HG03103 (cell line): ENCODE results near the gene LYSMD4.
"Not testable (repeated sequence)": the region's sequence is repeated elsewhere in the genome, so short reads cannot be mapped to it uniquely, and the experiment has no call there.

Source experiments
- ATAC-seq: cut with Tn5 transposase; IDR thresholded peaks from one replicate; pipeline ENCODE4 v1.9.1; 2021; ENCODE audit warnings: low read depth; ENCODE audit not compliant: unreplicated experiment

The LYSMD4 gene

DNA sequence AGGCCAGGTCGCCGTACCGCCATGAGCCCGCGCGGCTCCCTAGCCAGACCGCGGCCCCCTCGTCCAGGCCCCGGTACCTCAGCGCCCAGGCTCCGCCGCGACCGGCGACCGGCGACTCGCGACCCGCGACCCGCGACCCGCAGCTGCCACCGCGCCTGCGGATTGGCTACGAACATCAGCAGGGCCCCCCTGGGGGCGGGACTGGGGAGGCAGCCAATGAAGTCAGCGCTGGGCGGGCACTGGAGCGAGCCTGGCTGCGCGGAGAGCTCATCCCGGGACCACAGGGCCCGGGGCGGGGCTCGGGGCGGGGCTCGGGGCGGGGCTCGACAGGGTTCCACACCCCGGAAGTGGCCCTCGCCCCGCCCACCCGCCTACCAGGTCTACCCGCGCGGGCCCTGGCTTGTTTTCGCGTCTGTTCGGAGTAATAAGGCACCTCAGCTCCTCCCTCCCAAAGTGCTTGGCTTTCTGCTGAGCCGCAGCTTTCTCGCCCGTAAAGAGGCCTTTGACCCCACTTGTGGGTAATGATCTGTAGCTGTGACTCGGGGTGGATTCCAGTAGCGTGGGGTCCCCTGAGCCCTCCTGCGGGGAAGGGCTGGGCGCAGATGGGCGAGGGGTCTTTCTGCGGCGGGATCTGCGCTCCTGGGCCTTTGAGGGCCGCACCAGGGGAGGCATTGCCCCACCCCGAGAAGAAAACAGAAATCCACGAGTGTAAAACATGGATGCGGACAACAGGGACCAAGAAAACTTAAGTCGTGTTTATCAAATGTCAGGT is at the start of gene LYSMD4:
Gene LYSMD4, minus strand, starts transcription at position 170 of the 772 bp plus-strand sequence. CDS start 1,438 bp downstream, outside the sequence.
- ATAC-seq, result peak; percentile 99

DNA sequence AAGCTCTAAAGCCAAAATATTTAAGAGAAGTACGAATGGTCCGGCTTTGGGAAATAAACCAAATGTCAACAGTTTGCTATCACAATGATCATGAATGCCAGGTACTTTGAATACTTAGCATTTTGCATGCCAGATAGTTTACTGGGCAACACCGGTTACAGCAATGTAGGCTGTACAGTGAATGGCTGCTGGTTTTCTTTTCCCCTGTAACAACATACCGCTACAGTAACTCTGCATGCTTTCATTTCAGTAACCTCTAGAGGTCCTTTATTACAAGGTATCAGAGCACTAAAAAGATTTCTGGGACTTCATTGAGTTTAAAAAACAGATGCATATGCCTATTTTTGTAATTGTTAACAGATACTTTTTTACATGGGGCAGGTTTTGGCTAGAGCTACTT is 48.8 kb upstream of the LYSMD4 start:
- not testable (repeated sequence) for ATAC-seq

DNA sequence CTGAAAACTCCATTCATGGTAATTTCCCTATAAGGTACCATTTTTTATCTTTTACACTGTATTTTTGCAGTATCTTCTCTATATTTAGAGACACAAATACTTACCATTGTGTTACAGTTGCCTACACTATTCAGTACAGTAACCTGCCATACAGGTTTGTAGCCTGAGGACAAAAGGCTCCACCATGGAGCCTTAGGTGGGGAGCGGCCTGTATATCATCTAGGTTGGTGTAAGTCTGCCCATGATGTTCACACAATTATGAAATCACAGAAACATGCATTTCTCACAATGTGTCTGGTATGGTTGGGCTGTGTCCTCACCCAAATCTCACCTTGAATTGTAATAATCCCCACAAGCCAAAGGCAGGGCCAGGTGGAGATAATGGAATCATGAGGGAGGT is 43.9 kb upstream of the LYSMD4 start:
- no peak for ATAC-seq

DNA sequence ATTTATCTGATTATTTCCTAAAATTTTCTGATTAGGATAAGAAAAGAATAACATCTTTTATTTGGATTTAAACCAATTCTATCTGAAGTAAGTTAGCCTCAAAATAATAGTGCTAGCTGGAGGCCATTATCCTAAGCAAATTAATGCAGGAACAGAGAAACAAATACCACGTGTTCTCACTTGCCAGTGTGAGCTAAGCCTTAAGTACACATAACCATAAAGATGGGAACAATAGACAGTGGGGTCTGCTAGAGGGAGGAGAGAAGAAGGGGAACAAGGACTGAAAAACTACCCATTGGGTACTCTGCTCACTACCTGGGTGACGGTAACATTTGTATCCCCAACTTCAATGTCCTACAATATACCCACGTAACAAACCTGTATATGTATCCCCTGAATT is 31.3 kb upstream of the LYSMD4 start:
- no peak for ATAC-seq

DNA sequence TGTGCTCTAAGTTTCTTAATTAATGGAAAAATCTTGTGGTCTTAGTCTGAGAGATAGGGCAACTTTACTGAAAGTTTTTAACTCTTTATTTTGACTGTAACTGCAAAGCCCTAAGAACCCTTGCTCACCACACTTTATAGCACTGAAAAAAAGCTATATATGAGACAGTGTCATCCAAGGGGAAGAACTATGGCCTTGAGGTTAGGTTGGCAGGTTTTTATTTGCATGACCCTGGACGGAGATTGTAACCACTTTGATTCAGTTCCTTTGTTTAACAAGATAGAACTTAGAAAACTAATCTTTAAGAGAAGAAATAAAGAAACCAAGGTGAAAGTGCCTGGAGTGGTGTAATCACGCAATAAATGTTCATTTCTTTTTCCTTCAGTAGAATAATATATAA is 30.6 kb upstream of the LYSMD4 start:
- peak; percentile 60 for ATAC-seq

DNA sequence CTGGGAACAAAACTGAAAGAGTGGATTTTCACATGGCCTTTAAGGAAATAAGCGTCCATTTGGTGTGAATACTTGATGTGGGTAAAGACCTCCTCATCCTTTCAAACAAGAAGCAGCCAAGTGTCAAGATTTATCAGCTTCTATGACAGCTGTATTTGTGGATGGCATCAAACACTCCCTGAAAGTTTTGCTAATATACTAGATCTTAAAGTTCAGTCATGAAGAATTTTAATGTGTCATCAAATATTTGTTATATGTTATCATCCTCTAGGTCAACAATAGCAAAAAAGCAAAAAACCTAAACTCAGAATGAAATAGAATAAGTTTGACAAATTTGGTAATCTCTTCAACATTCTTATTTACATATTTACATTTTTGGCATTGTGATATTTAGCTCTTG is 29.1 kb upstream of the LYSMD4 start:
- no peak for ATAC-seq

DNA sequence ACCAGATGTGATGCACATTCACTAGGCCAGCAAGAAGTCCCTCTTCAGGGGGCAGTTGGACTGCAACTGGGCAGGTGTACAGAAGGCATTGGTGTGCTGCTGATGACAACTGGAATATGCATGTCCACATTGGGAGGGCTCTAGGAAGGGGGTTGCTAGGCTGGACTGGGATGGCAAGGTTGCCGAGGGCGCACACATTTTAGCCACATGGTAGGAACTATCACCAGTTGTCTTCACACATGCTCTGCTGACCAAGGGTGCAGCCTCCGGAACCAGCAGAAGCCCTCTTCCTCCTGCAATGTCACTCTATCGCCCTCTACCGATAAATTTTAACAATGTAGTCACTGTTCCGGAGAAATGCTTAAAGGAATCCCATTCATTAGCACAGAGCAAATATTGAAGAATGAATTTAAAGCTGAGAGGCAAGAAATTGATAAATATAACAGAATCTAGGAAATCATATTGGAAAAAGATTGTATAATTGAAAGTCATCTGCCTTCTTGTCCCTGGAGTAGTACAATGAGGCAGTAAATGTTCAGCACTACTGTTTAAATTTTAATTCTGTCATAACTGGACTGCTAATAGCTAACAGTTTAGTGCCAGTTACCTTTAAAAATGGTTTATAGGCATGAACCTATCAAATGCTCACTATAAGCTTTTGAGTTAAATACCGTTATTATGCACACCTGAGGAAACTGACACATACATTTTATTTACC is 22.6 kb upstream of the LYSMD4 start:
- peak; percentile 86 for ATAC-seq

DNA sequence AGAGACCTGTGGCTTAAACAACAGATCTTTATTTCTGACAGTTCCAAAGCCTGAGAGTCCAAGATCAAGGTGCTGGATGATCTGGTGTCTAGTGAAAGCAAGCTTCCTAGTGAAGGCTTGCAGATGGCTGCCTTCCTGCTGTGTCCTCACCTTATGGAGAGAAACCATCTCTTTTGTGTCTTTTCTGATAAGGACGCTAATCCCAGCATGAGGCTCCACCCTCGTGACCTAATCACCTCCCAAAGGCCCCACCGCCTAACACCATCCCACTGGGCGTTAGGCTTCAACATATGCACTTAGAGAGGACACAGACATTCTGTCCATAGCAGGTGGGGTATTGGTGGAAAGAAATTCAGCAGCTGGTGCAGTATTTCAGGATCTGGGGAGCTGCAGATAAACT is 19.8 kb upstream of the LYSMD4 start:
- no peak for ATAC-seq

DNA sequence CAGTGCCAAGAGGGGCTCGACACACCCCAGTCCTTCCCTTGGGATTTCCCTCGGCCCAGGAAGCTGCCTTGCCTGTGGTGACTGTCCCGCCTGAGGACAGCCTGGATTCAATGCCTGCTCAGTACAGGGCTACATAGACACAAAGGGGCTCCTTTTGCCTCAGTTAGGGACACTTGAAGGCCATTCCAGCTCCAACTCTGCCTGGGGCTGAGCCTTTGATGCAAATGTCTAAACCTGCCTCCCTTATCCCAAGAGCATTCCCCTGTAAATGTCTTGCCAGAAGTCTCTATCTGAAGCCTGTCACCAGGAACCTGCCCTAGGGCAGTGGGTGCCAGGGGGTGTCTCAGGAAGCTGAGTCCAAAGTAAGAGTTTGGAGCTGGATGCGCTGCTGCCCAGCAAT is 19.3 kb upstream of the LYSMD4 start:
- ATAC-seq, result no peak

DNA sequence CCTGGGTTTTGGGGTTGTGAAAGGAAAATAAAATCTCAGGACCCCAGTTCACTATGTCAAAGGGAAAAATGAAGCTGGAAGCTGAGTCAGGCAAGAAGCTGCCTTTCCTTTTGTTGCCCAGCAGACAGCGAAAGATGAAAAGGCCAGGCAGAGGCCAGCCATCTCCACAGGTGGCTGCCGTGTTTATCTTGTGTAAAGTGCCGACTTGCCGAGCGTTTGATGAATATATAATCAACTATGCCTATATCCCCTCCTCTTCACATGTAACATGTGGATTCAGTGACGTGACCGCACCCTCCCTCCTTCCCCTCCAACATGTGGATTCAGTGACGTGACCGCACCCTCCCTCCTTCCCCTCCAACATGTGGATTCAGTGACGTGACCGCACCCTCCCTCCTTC is 17.1 kb upstream of the LYSMD4 start:
- not testable (repeated sequence) for ATAC-seq

DNA sequence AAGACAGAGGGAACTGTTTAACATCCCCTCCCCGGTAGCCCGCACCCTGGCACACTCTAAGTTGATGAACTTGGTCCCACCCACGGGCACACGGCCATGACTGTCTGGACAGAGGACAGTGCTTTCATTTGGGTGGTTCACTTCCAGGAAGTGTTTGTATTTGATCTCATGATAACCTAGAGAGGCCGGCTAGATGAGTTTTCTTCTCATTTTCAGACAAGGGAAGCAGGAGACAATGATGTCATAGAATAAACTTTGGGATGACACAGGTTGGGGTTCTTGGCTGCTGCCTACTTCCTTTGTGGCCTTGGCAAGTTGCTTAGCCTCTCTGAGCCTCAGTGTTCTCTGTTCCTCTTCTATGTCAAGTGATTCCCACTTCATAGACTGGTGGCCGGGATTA is 16.1 kb upstream of the LYSMD4 start:
- no peak for ATAC-seq

DNA sequence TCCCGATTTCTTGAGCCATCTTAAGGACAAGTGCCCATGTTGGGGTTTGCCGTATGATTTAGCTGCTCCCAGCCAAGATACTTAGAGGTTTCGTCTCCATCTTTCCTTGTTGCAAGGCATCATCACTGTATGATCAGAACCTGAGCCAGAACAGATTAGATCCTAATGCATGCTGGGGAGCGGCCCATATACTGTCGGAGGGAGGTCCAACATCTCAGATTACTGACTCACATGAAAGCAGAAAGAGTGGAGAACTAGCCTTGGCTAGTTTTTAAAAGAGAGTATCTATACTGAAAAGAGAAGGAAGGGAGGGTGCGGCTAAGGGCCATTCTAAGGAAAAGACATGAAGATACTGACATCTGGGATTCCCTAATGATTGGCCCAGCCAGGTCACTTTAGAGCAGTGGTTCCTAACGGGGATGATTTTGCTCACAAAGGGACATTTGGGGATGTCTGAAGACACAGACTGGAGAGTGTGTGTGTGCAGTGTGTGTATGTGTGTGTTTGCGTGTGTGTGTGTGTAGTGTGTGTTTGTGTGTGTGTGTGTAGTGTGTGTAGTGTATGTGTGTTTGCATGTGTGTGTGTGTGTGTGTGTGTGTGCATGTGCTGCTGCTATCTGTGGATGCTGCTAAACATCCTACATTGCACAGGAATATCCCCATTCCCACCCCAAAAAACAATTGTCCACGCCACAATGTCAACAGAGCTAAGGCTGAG is 12.3 kb upstream of the LYSMD4 start:
- ATAC-seq, result no peak

DNA sequence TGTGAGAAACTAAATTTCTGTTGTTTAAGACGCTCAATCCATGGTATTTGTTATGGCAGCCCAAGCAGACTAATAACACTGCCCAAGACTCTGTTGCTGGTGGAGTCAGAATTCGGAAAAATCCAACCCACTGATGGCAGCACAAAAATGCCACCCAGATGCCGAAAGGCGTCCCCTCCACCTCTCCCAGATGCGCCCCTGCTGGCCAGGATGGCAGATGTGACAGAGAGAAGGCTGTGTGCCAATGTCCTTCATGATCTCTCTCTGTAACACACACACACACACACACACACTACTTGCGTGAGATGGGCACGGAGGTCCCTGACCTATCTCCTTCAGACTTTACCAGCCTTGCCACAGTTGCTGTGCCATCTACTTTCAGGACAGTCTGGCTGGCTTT is 10.9 kb upstream of the LYSMD4 start:
- ATAC-seq, result no peak

DNA sequence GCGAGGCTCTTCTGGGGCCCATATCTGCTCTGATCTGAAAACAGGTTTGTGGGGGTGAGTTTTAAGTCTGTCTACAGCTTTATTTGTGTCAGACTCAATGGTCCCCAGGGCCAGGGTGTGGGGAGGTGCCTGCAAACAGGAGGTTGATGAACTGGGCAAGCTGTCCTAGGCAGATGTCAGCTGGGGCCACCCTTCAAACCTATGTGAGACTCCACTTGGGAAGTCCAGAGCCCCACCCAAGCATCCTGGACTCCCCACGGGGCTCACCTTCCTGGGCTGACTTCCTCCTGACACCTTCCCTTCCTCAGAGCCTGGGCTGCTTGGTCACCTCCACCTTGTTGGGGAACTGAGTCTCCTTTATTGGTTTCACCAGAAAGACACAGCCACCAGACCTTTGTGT is 8.6 kb upstream of the LYSMD4 start:
- ATAC-seq, result no peak

DNA sequence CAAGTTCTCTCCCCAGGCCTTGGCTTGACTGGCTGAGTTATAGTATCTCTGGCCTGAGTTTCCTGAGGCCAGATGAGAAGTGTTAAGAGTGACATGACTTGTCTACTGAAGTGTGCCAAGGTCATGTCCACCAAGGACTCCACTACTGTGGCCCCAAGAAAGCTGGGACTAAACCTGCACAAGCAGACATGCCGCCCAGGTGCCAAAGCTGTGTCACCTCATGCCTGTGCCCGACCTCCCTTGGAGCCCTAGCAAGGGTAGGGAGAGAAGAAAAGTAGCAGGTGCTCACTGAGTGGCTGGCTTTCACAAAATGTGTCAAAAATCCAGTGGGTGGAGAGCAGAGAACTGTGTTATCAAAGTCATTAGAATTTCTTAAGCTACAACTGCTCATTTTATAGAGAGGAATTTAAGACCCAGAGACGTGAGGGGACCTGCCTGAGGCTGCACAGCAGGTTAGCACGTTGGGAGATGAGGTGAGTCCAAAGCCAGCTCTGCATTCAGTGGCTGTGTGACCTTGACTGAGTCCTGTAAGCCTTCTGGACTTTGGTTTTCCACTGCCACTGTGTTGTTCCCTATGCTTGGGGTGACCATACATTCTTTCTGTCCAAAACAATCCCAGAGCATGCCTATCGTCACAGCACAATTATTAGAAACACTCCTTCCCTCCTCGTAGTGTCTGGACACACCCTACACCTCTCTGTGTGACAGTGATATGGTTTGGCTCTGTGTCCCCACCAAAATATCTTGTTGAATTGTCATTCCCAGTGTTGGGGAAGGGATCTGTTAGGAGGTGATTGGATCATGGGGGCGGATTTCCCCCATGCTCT is 5.0 kb upstream of the LYSMD4 start:
- ATAC-seq, result no peak

DNA sequence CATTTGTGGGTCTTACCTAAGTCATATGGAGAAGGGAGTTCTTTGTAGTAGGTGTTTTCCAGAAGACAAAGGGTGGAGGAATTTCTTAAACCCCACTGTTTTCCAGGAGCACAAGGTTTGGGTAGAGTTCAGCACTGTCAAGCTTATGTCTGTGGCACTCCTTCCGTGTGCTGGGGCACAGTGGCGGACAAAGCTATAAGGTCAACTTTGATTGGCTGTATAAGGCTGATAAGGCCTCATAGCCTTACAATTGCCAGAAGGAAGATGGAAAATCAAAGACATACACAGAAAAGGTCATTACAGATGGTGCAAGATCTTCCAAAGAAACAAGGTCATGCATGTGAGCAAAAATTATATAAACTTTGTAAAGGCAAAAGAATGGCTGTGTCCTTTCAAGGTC is 3.5 kb upstream of the LYSMD4 start:
- ATAC-seq, result no peak

DNA sequence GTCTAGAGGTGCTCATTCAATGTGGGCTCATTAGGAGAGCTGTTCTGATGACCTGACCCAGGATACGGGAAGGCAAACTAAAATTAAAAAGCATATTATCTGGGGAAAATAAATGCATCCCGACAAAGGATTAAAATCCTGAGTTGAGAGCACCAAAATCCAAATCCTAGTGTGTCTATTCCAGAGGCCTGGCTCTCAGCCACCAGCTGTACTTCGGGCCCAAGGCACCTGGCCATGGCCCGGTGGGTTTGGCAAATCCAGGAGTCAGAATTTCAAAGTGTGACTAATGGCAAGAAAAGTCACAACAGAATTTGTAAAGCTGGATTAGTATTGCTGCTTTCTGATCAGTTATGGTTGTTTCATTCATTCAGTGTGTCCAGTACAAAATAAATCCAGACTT is 2.6 kb upstream of the LYSMD4 start:
- no peak for ATAC-seq

DNA sequence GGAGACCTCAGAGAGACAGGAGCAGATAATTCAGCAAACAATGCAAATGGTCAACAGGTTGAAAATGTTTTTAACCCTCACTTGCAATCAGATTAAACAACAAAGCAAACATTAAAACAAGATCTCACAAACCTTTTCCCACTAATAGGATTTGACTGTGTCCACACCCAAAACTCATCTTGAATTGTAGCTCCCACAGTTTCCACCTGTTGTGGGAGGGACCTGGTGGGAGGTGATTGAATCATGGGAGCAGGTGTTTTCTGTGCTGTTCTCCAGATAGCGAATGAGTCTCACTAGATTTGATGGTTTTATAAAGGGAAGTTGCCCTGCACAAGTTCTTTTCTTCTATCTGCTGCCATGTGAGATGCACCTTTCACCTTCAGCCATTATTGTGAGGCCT is 1.3 kb upstream of the LYSMD4 start:
- no peak for ATAC-seq

DNA sequence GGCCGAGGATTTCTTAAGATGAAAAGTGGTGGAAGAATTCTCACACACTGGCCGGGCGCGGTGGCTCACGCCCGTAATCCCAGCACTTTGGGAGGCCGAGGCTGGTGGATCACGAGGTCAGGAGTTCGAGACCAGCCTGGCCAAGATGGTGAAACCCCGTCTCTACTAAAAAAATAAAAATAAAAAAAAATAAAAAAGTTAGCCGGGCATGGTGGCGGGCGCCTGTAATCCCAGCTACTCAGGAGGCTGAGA is 729 bp upstream of the LYSMD4 start:
- not testable (repeated sequence) for ATAC-seq

DNA sequence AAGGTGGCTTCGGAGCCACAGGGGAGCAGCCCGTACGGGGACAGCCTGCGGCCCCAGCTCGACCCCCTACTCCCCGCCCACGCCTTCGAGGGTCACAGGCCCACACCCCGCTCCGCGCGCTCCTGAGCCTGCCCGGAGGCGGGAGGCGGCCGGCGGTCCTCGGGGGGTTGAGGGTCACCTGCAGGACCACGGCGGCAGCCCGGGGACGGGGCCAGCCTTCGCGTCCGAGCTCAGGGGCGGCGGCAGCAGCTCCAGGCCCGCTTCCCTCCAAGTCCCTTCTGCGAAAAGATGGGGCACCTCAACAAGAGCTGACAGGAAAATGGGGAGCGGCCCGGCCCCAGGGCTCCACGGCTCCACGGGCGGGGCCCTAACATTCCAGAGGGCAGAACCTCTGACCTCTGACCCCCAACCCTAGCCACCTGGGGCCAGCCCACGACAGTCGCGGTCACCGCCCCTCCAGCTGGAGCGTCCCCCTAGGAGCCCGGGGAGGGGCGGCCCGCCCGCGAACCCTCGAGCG is 428 bp downstream of the LYSMD4 start:
- peak; percentile 3 for ATAC-seq
